Left ventricle myocardium superior (tissue), 1 donor: Measurements from ENCODE around the gene RNF213. TPM values are rescaled to one million over a fixed set of nuclear protein-coding genes. Genes with fewer than 3 reads are reported as not detected.
"Not testable (repeated sequence)": the region's sequence is repeated elsewhere in the genome, so short reads cannot be mapped to it uniquely, and the experiment has no call there.

Experiments
- ATAC-seq: fragments of 200-7000 bp; cut with Tn5 transposase; one replicate; pipeline ENCODE4 v1.9.1; 2020; ENCODE audit warnings: mild to moderate bottlenecking, moderate library complexity
- DNase-seq: peaks from one replicate; pipeline ENCODE4 v3.0.0-alpha.2; 2020
- intact Hi-C: fragments of 100-400 bp; cut with micrococcal nuclease; formaldehyde crosslinking; loops from one replicate; pipeline ENCODE4 v1.11.0; 2022
- total RNA-seq: library from RNA; stranded (reverse); fragmentation: NEBNext Ultra II Directional; extraction: Animal tissue kit (Norgen Biotek cat#: 25700); gene quantifications from one replicate; pipeline ENCODE4 v1.2.1, GENCODE V29; 2021
- donor health status: DM: no; HTN: yes; CAD: no; lungs with severe emphysema.

RNF213 gene
- total RNA-seq, 1 donor from 2014 or later: 25.7 TPM

DNA sequence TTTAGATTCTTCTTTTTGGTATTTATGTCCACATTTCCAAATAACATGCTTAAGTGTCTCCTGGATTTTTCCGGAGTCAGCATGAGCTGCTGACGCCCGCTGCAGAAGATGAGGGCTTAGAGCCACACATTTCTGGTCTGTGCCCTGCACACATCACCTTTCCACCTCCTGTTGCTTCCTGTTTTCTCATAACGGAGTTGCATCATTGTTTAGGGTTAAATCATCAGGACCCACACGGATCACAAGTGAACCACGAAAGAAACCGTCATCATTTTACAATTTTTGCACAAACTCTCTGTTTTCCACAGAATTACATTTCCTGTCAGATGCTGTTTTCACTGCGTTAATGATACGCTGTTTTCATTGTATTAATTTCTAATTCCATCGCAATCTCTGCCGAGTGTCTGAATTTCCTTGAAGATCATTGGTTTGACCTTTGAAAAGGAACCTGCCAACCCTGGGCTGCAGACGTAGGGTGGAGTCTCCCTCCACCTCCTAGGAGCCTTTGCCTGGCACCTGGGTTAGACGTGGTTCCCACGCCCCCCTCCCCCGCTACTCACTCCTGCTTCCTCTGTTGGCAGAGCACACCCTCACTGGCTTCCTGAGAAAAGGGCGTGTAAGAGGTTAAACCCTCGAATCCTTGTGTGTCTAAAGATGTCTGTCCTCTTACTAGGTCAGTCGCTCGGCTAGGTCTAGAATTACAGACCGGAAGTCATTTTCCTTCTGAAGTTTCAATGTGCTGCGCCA, 68.2 kb downstream of the RNF213 start:
- no peak for ATAC-seq
- intact Hi-C loops: no loop called here
- no peak for DNase-seq

DNA sequence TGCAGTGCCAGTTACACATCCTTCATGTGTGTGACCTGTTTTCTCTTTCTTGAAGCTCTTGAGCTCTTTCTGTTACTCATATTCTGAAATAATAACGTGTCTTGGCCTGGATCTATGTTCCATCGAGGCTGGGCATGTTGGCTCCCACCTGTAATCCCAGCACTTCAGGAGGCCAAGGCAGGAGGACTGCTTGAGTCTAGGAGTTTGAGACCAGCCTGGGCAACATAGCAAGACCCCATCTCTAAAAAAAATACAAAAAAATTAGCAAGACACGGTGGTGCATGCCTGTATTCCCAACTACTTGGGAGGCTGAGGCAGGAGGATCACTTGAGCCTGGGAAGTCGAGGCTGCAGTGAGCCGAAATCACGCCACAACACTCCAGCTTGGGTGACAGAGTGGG, 68.8 kb downstream of the RNF213 start:
- ATAC-seq, DNase-seq, intact Hi-C loops: not testable (repeated sequence)

DNA sequence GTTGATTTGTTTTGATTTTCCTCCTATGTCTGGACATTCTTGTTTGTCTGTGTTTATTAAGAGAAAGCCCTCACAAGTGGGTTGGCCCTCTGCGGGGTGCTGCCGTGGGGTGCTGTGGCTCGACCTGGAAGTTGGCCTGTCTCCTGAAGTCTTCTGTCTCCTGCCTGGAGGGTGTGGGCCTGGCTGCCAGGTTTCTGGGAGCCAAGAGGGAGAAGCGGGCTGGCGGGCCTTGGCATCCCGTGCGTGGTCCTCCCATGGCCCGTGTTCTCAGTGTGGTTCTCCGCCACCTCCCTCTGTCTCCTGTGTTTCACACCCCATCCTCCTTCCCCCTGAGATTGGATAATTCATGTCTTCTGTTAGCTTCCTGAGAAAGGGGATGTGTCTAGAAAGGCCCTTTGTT, 69.6 kb downstream of the RNF213 start:
- no peak for ATAC-seq
- no peak for DNase-seq
- intact Hi-C loops: no loop called here

DNA sequence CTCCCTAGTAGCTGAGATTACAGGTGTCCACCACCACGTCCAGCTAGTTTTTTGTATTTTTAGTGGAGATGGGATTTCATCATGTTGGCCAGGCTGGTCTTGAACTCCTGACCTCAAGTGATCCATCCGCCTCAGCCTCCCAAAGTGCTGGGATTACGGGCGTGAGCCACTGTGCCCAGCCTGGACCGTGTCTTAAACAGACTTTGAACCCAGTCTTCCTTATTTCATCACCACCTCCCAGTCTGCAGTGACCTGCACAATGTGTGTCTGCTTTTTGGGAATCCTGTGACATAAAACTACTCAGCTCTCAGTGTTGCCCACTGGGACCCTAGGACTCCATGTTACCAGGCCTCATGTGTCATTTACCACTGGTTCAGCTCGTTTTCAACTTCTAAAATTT, 70.3 kb downstream of the RNF213 start:
- intact Hi-C loops, ATAC-seq, DNase-seq: not testable (repeated sequence)

DNA sequence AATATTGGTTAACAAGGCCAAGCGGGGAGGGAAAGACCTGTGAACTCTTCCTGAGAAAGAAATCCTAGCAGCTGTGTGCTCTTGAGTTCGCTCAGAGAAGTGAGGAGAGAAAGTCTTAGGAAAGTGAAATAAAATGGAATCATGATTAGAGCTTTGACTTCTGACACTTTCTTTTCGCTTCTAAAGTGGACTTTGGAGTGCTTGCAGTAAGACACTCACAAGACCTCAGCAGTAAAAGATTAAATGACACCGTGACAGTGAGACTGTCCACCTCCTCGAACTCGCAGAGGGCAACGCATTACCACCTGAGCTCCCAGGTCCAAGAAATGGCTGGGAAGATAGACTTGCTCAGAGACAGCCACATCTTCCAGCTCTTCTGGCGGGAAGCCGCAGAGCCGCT, 71.2 kb downstream of the RNF213 start:
- intact Hi-C loops: no loop called here
- ATAC-seq (no peak), DNase-seq (no peak)

DNA sequence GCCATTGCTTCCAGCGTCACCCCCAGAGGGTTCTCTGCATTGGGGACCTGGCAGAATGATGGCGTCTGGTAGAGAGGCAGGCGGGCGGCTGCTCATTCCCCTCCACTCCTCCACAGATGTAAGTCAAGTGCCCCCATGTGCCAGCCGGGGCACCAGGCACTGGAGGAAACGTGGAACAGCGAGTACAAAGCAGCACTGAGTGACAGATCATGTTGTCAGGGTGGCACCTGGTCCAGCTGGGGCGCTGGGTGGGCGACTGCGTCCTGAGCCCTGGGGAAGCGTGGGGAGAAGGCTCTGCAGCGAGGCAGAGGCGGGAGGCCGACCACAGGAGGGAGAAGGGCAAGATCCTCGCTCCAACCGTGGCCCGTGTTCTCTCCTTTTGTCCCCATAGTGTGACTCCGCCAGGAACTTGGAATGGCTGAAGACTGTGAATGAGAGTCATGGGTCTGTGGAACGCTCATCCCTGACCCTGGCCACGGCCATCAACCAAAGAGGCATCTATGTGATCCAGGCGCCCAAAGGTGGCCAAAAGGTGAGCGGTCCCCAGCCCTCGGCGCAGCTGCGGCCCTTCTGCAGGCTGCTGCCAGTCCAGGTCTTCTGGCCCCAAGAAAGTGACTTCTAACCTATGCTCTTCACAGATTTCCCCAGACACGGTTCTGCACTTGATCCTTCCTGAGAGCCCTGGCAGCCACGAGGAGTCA, 76.7 kb downstream of the RNF213 start:
- intact Hi-C loops: no loop called here
- no peak for ATAC-seq

DNA sequence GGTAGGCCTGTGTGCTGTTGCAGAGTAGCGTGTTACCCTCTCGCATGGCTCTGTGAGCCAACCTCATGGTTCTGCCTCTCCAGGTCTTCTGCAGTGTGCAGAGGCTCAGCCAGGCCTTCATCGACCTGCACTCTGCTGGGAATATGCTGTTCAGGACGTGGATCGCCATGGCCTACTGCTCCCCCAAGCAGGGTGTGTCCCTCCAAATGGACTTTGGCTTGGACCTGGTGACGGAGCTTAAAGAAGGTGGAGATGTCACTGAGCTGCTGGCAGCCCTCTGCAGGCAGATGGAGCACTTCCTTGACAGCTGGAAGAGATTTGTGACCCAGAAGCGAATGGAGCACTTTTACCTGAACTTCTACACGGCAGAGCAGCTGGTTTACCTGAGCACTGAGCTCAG, 78.5 kb downstream of the RNF213 start:
- DNase-seq (no peak), ATAC-seq (no peak)
- intact Hi-C loops: no loop called here

More for the DNA sequence above, 76.7 kb downstream of the RNF213 start:
- DNase-seq: no peak

DNA sequence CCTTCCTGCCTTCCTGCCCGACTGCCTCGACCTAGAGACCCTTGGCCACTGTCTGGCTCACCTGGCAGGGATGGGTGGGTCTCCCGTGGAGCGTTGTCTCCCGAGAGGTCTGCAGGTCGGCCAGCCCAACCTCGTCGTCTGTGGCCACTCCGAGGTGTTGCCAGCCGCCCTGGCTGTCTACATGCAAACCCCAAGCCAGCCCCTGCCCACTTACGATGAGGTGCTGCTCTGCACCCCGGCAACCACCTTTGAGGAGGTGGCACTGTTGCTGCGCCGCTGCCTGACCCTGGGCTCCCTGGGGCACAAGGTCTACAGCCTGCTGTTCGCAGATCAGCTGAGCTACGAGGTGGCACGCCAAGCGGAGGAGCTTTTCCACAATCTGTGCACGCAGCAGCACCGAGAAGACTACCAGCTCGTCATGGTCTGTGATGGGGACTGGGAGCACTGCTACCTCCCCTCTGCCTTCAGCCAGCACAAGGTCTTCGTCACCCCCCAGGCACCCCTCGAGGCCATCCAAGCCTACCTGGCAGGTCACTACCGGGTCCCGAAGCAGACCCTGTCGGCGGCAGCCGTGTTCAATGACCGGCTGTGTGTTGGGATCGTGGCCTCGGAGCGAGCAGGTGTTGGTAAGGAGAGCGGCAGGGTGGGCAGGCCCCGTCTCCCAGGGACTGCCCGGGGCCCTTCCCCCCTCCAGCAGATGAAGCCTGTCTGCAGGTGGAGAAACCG, 79.2 kb downstream of the RNF213 start:
- peak; percentile 11 for ATAC-seq
- intact Hi-C loops: no loop called here

DNA sequence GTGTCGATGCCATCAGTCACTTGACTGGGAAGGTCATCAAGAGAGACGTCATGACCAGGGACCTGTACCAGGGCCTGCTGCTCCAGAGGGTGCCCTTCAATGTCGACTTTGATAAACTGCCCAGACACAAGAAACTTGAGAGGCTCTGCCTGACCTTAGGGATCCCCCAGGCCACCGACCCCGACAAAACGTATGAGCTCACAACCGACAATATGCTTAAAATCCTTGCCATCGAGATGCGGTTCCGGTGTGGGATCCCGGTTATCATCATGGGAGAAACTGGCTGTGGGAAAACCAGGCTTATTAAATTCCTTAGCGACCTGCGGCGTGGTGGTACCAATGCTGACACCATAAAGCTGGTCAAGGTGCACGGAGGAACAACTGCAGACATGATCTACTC, 84.7 kb downstream of the RNF213 start:
- DNase-seq: no peak
- intact Hi-C loops: no loop called here
- no peak for ATAC-seq

More for the DNA sequence above, 79.2 kb downstream of the RNF213 start:
- no peak for DNase-seq

DNA sequence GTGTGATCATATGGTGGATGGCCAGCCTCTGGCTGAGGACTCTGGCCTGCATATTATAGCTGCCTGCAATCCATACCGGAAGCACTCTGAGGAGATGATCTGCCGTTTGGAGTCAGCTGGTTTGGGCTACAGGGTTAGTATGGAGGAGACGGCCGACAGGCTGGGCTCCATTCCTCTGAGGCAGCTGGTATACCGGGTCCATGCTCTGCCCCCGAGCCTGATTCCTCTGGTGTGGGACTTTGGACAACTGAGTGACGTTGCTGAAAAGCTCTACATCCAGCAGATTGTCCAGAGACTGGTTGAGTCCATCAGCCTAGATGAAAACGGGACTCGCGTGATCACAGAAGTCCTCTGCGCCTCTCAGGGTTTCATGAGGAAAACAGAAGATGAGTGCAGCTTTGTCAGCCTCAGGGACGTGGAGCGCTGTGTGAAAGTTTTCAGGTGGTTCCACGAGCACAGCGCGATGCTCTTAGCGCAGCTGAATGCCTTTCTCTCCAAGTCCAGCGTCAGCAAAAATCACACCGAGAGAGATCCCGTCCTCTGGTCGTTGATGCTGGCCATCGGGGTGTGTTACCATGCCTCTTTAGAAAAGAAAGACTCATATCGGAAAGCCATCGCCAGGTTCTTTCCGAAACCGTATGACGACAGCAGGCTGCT, 85.3 kb downstream of the RNF213 start:
- DNase-seq (no peak), ATAC-seq (no peak)
- intact Hi-C loops: no loop called here

DNA sequence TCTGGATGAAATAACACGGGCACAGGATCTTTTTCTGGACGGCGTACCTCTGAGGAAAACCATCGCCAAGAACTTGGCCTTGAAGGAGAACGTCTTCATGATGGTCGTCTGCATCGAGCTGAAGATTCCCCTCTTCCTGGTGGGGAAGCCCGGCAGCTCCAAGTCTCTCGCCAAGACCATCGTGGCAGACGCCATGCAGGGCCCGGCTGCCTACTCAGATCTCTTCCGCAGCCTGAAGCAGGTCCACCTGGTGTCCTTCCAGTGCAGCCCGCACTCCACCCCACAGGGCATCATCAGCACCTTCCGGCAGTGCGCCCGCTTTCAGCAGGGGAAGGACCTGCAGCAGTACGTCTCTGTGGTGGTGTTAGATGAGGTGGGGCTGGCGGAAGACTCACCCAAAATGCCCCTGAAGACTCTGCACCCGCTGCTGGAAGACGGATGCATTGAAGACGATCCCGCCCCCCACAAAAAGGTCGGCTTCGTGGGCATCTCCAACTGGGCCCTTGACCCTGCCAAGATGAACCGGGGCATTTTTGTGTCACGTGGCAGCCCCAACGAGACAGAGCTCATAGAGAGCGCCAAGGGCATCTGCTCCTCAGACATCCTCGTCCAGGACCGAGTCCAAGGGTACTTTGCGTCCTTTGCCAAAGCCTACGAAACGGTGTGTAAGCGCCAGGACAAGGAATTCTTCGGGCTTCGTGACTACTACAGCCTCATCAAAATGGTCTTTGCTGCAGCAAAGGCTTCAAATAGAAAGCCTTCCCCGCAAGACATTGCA, 86.0 kb downstream of the RNF213 start:
- intact Hi-C loops: no loop called here
- ATAC-seq: no peak
- no peak for DNase-seq

DNA sequence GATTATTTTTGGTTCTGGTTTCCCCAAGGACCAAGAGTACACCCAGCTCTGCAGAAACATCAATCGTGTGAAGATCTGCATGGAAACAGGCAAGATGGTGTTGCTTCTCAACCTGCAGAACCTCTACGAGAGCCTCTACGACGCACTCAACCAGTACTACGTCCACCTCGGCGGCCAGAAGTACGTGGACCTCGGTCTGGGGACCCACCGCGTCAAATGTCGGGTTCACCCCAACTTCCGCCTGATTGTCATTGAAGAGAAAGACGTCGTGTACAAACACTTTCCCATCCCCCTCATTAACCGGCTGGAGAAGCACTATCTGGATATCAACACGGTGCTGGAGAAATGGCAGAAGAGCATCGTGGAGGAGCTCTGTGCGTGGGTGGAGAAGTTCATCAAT, 86.9 kb downstream of the RNF213 start:
- intact Hi-C loops: no loop called here
- no peak for ATAC-seq
- DNase-seq: no peak

DNA sequence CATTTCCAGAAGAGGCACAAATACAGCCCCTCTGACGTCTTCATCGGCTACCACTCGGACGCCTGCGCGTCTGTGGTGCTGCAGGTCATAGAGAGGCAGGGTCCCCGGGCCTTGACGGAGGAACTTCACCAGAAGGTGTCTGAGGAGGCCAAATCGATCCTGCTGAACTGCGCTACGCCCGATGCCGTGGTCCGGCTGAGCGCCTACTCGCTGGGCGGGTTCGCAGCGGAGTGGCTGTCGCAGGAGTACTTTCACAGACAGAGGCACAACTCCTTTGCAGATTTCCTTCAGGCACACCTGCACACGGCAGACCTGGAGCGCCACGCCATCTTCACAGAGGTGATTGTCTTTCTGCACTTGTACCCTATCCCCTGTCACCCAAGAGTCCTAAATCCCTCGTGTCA, 87.3 kb downstream of the RNF213 start:
- no peak for ATAC-seq
- intact Hi-C loops: no loop called here
- DNase-seq: no peak

DNA sequence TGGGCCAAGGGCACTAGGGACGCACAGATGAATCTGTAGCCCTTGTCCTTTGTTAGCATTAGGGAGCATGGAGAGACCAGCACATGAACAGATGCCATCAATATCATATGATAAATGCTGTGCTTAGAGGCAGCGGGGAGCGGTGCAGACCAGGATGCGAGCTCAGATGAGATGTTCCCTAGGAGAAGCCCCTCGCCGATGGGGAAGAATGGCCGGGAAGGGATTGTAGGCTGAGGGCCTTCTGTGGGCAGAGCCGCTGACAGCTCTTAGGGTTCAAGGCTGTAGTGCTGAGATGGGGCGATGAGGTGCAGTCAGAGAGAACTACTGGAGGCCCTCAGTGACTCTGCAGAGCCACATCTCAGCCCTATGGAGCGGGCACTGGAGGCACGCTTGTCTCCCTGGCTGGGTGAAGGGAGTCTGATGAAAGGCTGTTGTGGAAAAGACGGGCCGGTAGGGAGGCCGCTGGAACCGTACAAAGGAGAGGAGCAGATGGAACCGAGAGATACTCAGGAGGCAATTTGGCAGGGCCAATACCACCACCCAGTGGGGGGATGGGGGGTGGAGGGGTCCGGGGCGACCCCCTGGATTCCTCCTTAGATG, 88.0 kb downstream of the RNF213 start:
- DNase-seq: no peak
- no peak for ATAC-seq

DNA sequence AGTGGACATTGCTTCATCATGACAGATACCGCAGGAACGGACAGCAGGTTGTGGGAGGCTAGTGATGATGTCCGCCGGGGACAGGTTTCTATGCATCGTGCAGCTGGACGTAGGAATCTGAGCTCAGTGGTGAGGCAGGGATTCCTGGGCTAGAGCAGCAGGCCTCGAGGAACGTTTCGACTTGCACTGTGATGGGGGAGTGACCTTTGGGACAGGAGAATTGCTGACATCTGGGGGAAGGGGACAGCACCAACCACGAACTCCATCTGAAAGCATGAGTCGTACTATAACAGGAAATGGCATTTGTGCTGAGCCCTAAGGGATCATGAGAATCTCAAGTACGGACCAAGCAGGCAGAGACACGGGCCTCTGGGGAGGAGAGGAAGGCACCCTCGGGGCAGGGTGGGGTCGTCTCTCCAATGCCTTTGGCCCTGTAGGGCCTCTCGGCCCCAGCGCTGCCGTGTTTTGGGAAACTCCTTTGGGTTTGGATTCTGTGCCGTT, 88.5 kb downstream of the RNF213 start:
- no peak for ATAC-seq
- intact Hi-C loops: no loop called here
- no peak for DNase-seq

More for the DNA sequence above, 88.0 kb downstream of the RNF213 start:
- intact Hi-C loops: no loop called here

DNA sequence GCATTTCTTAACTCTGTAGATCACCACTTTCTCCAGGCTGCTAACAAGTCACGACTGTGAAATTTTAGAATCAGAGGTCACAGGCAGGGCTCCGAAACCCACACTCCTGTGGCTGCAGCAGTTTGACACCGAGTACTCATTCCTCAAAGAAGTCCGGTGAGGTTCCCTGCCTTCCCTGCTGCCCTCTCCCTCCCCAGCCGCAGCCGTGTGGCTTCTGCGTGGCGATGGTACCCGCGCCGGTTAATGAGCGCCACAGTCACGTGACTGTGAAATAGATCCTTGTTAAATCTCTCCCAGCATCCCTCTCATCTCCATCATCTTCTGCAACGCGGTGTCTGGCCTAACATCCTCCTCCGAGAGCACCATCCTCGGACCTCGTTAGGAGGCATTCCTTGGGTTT, 89.1 kb downstream of the RNF213 start:
- intact Hi-C loops: no loop called here
- DNase-seq: no peak

DNA sequence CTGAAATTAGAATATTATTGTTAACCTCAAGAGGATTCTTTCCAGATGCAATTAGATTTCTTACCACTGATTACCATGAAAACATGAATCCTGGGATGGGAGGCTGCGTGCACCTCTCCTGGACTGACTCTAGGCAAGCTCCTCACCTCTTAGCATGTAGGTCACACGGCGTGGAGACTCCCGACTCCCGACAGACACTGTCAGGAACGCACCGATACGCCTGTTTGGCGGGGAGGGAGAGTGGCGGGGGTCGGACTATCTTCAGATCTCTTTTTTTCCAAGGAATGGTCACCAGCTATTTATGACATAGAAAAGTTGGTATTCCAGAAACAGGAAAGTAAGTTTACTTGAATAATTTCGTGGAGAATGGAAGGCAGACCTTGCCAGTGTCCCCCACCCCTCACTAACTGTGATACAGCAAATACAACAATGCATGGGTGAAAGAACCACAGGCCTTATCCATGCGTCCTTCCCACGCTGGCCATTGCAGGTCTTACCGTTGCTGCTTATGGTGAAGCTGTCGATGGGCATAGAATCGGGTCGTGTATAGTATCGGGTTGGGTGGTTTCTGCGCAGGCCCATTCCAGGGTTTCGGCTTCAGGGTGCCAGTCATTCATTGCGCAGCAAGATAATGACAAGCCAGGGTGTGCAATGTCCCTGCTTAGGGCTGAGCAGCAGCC, 91.7 kb downstream of the RNF213 start:
- DNase-seq (no peak), ATAC-seq (no peak)
- intact Hi-C loops: no loop called here

More for the DNA sequence above, 89.1 kb downstream of the RNF213 start:
- no peak for ATAC-seq
